Activated T-cell treated with anti-CD3 and anti-CD28 coated beads for 24 hours (primary cell): Measurements from ENCODE around the gene PLCH2.

ENCODE experiments used
- DNase-seq: peaks from one replicate; pipeline ENCODE4 v3.0.0-alpha.2; 2020; ENCODE audit warnings: low read depth

Gene PLCH2

DNA sequence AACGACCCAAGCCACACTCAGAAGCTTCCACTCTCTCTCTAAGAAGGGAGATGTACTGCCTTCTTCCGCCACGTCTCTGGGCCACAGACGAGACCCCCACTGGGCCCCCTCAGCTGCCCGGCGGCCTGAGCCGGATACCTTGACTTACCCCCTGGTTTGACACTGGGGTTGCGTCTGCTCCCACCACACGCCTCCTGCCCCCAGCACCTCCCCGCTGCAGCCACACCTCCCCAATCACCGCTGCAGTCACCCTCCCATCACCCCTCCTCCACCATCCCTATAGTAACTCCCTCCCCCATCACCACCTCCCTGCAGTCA lies 39.6 kb downstream of the PLCH2 start:
- DNase-seq: no peak

DNA sequence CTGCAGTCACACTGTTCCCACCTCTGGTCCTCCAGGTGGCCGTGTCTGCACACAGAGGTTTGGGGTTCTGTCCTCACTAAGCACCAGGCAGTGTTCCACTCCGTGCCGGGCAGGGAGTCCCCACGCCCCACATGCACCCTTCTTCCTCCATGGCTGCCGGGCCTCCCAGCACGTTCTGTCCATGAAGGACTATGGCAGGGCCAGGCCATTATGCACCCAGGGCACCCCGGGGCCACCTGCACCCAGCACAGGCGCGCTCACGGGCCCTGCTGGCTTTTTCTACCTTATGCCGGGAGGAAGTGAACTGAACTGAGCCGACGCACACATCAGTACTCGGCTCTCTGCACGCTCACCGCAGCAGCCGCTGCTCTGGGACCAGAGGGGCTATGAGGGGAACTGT lies 40.0 kb downstream of the PLCH2 start:
- DNase-seq: no peak

DNA sequence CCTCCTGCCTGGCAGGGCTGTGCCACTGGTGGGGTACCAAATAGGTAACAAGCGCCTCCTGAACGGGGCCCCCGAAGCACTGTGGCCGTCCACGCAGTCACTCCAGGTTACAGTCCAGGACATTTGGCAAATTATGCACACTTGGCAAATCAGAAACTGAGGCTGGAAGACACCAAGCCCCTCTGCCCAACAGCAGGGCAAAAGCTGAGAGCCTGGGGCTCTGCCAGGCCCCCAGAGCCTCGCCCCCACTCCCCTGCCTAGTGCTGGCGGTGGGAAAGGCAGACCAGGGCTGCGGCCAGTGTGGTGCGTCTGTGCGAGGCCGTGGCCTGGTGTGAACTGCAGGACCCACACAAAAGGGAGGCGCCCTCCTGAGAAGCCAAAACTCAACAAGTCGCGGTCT lies 40.9 kb downstream of the PLCH2 start:
- no peak for DNase-seq

DNA sequence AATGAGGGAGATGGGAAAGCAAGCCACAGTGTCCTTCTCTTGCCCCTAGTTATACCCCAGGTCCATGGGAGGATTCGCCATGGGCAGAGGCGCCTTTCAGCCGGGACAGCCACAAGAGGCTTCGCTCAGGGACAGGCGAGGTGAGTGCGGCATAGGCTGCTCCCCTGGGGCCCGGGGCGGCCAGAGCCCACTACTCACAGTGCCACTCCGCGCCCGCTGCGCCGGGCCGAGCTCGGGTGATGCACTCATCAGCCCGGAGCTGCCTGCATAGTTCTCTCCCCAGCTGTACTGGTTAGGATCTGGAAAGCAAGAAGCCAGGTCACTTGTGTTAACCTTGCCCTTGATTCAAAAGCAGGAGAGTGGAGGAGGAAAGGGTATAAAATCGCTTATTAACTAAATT lies 41.9 kb downstream of the PLCH2 start:
- DNase-seq: no peak

DNA sequence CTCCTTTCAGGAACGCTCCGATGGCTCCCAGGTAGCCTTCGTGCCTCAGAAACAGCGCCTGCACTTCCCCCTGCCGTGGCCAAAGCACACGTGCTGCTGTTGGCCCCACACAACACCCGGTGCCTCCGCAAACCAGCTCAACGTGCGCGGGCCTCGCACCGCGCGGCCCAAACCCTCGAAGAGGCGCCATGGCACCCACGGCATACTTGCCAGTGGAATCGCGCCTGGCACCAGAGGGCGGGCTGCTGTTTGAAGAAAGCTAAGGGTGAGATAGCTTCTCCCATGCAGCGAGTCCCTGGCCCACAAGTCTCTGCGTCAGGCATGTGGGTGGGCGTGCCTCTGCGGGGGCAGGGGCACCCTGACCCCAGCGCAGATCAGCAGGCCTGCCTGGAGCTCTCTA lies 42.4 kb downstream of the PLCH2 start:
- DNase-seq: no peak

DNA sequence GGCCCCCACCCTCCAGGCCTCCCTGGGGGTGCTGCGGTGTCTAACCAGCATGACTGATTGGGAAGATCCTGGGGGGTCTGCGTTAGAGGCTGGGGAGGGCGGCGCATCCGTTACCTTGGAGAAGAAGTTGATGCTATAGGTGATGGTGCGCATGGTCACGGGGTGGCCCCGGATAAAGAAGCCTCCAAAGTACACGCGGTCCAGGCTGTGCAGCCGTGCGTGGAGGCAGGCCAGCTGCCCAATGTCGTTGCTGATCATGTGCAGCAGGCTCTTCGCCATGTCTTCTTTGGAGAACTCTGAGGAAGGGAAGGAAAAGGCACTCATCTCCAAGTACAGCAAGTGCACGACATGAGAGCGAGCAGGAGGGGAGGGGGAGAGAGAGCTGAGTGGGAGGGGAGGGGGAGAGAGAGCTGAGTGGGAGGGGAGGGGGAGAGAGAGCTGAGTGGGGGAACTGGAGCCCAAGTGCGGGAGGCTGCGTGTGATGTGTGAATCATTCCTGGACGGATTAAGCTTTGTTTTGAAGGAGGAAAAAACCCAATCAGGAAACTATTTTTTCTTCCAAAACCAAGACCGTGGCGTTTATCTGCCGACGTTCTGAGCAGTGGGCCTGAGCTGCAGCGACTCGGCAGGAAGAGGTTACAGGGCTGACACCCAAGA lies 43.1 kb downstream of the PLCH2 start:
- DNase-seq: no peak

DNA sequence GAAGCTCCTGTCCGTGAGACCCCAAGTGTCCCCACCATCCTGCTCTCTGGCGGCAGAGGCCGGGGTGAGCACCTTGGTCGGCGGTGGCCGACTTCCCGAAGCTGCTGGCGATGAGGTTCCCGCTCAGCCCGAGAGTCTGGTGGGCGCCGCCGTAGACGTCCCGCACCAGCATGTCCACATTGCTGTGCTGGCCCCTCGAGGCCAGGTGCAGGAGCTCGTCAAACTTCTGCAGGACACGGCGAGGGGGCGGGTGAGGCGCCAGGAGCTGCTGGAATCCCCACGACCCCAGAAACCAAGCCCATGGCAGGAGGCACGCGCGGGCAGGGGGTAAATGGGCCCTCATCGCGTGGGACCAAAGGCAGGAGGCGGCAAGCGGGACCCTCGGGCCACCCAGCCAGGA lies 43.6 kb downstream of the PLCH2 start:
- DNase-seq: no peak

DNA sequence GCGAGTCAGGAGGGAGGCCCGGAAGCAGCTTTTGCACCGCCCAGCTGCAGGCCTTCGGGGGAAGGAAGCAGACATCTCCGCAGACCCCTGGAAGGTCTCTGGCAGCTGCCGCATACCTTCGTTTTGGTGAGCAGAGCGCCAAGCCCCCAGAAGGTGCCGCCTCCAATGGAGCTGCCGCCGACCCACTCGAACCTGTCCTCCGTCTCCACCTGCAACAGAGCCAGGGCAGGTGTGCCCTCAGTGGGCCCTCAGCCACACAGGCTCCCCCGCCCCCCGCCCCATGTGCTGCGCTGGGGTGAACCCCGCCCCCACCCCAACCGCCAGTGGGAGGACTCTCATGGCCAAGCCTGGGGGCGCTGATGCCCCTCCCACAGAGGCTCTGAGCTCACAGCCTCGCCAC lies 44.1 kb downstream of the PLCH2 start:
- no peak for DNase-seq

DNA sequence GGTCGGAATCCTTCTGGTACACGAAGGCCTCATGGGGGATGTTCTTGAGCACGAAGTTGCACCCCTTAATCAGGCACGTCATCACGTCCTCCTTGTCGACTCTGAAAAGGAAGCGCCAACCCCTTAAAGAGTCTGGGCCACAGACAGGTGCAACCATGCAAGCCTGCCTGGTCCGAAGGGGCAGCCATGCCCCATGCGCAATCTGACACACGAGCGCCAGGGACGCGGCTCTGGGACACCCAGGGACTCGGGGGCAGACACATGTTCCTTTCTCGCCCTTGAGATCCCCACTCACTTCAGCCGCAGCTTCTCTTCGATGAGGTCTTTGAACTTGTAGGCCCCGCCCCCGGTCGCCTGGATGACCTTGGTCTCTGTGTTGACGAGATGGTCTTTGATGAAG lies 44.7 kb downstream of the PLCH2 start:
- DNase-seq: no peak

DNA sequence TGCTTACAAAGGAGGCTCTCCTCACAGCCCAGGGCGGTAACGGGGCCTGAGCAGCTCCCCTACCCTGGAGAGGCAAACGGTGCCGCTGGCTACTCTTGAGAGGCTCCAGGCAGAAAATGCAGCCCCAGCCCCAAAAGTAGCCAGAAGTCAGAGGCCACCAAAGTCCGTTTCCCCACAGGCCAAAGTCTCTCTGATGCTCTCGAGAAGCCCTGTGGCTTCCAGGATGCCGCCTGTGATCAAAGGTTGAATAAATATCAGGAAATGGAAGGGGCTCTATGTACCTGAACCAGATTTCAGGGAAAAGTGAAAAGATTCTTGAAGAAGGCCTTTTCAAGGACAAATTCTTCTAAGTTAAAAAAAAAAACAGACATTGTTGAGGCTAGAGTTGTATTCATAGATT lies 46.1 kb downstream of the PLCH2 start:
- no peak for DNase-seq

DNA sequence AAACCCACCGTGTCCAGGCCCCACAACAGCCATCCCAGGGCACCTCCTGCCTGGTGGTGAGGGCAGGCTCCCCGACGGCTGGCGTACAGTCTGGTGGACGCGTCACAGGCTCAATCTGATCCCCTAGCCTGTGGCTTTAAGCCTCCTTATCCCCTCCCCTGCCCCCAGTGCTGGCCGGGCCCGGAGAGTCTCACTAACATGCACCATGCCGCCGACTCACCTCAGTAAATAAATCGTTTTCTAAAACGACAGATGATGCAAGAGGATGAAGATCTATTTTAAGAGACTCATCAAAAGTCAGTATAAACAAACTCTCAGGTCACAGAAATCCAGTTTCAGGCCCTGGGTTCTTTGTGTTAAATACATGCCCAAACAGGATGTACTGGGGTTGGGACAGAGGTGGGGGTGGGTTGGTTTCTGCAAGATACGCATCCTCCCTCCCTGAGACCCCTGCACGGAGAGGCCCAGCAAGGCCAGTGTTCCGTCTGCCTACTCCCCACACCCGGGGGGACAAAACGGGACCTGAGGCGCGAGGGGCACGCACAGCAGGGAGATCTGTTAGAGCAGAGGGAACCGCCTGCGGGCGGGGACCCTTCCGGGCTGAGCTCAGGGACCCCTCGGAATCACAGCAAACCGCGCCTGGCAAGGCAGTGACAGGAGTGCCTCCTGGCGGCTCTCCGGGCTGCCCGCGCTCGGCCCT lies 47.3 kb downstream of the PLCH2 start:
- DNase-seq: no peak

DNA sequence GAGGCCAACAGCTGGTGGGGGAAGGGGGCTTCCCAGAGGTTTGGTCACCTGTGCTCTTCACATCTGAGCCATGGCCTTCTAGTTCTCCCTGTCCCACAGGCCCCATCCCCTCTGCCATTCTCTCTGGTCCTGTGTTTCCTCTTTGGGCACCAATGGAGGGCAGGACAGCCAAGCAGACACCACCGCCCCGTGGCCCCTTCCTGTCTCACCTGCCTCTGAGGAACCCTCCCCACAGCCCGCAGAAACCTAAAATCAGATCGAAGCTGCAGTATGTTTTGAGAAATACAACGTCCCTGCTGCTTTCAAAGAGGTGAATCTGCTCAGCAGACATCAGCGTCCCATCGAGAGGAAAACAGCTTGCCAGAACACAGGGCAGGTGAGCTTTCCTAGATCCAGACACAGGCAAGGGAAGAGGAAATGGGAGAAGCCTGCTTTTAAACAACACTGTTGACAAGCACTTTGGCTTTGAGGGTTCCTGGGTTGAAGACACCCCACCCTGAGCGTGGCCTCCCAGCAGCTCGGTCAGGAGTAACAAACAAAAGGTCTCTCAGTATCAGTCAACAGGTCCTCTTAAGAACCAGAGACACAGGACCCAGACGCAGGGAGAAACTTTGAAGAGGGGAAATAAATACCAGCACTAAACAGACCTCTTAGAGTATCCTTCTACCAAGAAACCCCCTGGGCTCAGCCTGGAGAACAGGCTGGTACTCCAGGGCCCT lies 48.0 kb downstream of the PLCH2 start:
- no peak for DNase-seq

DNA sequence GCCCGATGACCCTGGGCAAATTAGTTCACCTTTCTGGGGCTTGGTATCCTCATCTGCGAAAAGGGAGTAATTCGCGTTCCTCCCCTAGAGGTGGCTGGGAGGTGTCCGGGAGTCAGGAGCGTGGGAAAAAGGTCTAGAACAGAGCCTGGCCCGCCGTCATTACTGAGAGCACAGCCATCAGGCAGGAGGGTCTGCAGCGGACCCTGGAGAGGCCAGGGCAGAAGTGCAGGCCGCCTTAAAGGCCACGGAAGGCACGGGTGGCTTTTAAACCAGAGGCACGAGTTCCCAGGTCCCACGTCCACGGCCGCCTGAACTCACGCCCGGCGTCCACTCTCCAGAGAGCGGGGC lies 49.5 kb downstream of the PLCH2 start:
- DNase-seq: no peak

DNA sequence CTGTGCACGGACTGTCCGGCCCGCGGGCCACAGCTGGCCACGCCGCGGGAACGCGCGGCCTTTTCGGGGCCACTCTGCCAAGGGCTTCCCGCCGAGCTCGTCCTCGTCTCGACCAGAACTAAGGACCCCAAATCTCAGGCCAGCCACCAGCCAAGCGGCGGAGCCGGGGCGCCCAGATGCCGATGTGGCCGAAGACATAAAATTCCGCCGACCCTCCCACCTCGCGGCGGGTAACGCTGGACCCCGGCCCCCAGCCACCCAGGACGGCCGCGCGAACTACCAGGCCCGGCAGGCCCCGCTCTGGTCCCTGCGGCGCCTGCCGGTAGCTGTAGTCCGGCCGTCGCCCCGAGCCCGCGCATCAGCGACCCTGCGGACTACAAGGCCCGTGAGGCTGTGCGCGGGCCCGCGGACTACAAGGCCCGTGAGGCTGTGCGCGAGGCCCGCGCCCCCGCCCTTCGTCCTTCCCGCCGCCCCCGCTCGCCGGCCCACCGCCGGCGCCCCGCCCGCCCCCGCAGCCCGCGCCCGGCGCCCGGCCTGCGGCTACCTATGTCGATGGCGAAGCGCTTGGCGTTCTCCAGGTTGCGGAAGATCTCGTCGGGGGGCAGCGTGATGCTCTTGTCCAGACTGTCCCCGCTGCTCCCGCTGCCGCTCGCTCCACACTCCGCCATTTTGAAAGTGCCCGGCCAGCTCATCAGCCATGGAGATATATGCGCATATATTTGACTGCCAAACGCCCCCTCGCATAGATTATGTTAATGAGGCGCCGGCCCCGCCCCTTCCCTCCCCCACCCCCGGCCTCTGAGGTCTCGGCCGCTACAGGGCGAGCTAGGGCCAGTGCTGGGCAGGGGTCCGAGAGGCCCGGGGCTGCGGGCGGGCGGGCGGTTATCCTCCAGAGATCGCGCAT lies 50.1 kb downstream of the PLCH2 start, which contains the start of gene PANK4:
TSS of gene PANK4 (minus strand) at position 677 of the 904 bp plus-strand sequence. CDS start at position 668, 9 bp downstream.
- DNase-seq: peak; percentile 81

DNA sequence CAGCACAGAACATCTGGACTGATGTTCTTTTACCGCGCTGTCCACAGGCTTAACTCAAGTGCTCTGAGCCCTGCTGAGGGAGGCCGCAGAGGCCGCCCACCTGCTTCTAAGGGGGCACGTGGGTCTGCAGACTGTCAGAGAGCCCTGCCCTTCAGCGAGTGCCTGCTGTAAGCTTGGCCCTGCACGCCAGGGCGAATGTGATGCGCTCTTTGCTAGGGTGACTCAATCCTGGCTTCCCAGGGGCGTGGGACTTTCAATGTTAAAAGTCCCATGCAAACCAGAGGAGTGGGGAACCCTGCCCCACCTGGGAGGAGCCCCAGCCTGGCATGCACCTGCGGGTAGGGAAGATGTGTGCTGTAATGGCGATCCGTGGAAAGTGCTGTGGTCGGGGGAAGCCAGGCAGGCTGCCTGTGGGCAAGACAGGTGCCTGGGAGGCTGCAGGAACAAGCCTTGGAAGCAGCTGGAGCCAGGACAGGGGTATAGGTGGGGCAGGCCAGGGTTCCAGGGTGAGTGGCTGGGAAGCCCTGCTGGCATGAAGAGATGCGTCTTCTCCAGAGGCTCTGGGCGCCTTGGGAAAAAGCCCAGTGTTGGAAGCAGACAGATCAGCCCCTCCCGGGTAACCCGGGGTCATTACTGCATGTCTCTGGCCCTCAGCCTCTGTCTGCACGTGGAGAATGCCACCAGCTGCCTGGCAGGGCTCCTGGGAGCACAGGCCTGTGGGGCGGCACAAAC lies 50.9 kb downstream of the PLCH2 start:
- DNase-seq: peak; percentile 57

DNA sequence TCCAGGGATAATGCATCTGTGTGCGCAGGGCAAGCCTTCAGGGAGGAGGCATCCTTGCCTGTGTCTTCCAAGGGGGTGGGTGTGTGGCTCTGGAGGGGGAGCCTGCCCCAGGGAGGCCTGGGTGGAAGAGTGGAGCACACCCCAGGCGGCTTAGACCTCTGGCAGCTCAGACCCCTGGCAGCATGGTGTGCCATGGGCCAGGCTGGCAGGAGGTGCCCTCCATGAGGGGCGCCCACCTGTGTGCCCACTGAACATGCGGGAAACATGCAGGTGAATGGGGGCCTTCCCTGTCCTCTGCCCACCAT lies 51.4 kb downstream of the PLCH2 start:
- no peak for DNase-seq

DNA sequence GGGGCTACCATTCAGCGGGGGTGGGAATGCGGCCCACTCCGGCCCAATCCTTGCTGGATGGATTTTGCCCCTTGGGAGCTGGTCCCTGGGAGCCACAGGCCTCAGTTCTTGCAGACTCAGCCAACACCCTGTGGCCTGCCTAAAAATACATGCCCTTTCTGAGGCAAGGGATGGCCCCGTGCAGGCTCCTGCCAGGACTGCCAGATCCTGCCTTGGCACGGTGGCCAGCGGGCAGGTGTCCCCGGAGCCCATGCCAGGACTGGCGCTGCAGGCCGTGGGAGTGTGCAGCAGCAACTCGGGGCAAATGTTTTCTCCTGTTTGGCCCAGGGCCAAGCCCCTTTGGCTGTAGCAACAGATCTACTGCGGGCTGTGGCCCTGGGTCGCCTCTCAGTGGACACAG lies 51.9 kb downstream of the PLCH2 start:
- no peak for DNase-seq

DNA sequence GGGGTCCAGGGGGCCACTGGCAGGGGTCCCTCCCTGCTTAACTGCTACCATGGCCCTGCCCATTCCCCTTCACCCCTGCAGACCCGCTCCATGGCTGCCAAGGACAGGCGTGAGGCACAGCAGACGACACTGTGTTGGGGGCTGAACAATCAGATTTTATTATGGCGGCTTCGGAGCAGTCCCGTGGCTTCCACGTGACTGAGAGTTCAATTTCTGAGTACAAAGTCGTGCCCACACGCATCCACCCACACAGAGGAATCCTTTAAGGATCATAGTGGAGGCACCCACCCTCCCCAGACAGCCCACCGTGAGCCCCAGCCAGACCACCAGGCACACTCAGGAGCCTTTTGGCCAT lies 52.5 kb downstream of the PLCH2 start:
- no peak for DNase-seq

DNA sequence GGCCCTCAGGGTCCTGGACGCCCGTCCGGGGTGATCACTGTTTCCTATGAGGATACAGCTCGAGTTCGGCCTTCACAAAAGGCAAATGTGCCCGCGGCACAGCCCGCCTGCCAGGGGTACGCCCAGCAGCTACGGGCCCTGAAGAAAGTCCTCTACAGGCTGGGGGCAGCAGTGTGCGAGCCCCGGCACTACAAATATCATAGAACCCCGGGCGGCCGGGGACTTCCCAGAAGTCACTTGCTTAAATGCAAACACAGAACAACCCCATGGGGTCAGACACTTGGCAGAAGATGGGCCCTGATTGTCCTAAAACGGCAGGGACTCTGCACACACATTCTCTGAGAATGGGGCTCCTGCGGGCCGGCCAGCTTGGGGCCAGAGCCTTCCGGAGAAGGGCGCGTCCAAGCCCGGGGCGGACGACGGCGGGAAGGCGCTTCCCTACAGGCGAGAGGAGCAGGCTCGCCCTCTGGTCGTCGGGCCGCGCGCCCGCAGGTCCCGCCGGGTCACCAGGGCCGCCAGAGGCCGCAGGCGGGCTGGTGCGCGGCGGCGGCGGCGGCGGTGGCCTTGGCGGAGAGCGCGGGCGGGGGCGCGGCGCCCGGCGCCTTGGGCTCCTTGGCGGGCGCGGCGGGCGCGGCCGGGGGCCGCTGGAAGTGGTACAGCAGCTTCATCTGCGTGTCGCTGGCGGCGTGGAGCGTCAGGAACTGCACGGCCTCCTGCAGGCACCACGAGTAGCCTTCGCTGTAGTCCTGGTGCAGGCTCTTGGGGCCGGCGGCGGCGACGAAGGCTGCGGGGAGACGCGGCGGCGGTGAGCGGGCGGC lies 53.1 kb downstream of the PLCH2 start:
- peak; percentile 30 for DNase-seq

DNA sequence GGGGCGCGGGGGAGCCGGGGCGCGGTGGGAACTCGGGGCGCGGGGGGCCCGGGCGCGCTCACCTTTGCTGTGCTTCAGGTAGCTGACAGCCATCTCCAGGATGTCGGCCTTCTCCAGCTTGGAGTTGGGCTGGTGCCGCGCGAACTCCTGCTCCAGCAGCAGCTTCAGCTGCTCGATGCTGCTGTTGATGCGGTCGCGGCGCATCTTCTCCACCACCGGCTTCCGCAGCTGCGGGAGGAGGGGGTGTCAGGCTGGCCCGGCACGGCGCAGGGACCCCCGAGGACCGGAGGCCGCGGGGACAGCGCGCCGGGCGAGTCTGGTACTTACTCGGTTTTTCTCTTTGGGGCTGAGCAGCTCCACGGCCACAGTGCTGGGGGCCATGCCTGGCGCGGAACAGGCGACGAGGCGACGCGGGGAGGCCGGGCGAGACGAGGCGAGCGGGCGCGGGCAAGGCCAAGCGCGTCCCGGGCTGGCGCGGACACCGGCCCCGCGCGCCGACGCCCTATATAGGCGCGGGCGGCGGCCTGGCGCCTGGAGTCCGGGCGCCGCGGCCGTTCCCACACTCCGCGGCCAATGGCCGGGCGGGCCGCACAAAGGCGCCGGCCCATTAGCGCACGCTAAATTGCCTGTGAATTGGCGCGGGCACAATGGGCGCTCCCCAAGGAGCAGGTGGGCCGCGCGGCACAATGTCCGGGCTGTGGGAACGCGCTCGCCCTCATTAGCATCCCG lies 53.9 kb downstream of the PLCH2 start, which contains the start of gene HES5:
TSS of gene HES5 (minus strand) at position 480 of the 729 bp plus-strand sequence. CDS start at position 381, 99 bp downstream.
- no peak for DNase-seq
